HG03565 (cell line): ENCODE measurements around the gene CILP.
"Not testable (repeated sequence)": the region's sequence is repeated elsewhere in the genome, so short reads cannot be mapped to it uniquely, and the experiment has no call there.

Source experiments
- ATAC-seq: cut with Tn5 transposase; IDR thresholded peaks from one replicate; pipeline ENCODE4 v1.9.1; 2021; ENCODE audit warnings: mild to moderate bottlenecking, moderate library complexity; ENCODE audit not compliant: unreplicated experiment

Gene CILP

GRCh38 chr15:65226901-65227300 is 15.6 kb upstream of the CILP start:
- ATAC-seq, result not testable (repeated sequence)

DNA sequence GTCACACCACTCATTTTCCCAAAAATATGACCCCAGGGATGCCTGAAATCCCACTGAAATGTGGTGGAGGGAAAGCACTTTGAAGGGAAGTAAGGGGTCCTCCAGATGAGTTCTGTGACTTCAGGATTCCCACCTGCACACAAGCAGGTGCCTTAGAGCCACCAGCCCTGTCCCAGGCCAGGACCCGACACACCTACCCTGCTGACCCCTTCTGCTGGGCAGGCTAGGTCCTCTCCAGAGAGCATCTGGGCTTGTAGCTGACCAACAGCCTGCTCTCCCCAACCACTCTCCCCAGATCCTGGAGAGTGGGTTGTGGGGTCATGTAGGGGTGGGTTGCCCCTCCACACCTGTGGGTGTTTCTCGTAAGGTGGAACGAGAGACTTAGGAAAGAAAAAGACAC is 14.9 kb upstream of the CILP start:
- ATAC-seq, result no peak

DNA sequence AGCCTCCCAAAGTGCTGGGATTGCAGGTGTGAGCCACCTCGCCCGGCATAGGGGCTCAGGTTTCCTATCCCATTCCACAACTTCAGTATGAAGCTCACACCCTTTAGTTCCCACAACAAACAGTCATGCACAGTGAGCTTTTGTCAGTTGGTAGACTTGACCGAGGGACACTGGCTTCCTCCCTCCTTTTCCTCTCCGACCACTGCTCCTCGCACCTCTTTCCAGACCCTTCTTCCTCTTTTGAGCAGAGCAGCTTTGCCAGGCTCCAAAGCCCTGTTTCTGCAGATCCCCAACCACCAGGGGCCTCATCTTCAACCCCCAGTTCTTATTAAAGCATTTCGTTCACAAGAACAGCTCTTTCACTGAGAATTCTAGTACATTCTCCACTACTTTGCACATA is 12.7 kb upstream of the CILP start:
- no peak for ATAC-seq

- no peak for ATAC-seq
Observed at GRCh38 chr15:65222891-65223290, 11.6 kb upstream of the CILP start.

- ATAC-seq, result no peak
Observed at GRCh38 chr15:65221697-65222096, 10.4 kb upstream of the CILP start.

GRCh38 chr15:65219137-65219536 is 7.9 kb upstream of the CILP start:
- ATAC-seq, result no peak

DNA sequence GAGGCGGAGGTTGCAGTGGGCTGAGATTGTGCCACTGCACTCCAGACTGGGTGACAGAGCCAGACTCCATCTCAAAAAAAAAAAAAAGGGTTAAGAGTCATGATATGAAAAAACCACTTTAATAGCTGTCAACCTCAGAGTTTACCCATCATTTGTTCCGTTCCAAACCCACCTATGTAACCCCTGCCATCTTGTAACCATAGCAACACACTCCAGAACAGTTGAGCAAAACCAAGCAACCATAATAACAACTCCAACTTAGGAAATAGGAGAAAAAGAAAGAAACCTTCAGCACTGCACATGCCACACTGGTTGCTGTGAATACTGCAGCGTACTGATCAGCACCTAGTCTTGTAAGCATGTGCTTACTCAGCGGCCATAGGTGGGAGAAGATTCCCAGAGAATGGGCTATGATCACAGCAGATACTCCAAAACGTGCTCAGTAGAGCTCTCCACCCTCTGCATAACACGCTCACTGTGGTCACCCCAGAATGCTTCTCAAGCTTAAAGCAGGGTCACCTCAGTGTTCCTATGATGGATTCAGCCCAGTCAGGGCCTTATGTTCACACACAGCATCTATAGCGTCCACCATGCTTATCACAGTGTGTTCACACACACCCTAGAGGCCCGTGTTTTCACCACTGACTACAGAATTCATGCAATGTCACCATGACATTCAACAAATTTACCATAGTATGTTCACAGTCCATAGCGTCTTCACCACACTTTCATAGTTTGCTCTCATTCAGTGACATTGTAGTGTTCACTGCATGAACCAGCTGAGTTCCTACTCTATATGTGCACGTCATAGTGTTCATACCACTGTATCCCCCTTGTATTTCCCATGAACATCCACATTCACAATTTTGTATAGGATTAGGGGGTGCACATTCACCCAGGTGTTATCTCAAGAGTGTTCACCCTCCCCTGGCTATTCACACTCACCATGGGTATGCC is 6.5 kb upstream of the CILP start:
- ATAC-seq, result no peak

GRCh38 chr15:65215496-65215895 is 4.2 kb upstream of the CILP start:
- ATAC-seq, result no peak

DNA sequence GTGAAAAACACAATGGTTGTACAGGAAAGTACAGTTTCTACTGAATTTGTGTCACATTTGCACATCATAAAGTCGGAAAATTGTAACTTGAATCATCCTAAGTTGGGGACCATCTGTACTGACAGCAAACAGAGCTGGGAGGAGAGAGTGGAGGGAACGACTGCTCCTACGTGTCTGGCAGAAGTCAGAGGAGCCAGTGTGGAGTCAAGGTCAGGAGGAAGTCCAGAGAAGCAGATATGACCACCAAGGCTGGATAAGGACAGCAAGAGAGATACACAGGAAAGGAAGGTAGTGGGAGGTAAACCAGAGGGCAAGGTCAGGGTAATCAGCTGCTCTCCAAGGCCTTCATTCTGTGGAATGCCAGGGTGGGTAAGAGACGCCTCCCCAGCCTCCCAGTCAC is 2.7 kb upstream of the CILP start:
- no peak for ATAC-seq

- no peak for ATAC-seq
Observed at GRCh38 chr15:65213241-65213640, 2.0 kb upstream of the CILP start.

DNA sequence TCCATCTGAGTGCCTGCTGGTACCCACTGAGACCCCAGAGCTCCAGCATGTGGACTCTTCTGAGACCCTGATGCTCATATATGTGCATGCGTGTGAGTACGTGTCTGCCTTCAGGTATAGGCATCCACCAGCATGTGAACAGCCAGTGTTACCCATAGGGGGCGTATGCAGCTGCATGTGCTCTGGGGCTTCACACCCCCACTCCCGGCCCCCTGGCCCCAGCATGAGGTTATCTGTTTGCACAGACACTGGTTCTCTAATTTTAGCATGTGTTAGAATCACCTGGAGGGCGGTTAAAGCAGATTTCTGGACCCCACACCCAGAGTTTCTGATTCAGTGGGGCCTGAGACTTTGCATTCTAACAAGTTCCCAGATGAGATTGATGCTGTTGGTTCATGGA is 824 bp upstream of the CILP start:
- ATAC-seq, result no peak

DNA sequence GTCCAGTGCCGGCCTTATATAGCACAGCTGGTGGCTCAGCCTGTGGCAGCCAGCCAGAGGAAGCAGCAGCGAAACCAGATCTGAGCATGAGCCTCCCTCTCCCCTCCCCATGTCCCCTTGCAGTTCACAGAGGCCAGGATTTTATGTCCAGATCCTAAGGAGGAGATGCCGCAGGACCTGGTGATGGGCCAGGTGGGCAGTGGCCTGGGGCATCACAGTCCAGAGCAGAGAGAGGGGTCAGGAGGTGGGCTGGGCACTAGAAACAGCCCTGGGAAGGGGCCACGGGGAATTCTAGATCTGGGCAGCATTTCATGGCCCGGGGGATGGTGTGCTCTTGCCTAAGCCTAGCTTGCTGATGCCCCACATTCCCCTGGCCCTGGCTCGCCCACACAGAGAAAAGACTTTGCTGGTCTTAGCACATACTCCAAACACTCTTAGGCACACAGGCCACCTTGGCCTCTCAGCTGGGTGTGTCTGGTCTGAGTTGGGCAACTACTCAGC is 259 bp upstream of the CILP start:
- ATAC-seq, result no peak

DNA sequence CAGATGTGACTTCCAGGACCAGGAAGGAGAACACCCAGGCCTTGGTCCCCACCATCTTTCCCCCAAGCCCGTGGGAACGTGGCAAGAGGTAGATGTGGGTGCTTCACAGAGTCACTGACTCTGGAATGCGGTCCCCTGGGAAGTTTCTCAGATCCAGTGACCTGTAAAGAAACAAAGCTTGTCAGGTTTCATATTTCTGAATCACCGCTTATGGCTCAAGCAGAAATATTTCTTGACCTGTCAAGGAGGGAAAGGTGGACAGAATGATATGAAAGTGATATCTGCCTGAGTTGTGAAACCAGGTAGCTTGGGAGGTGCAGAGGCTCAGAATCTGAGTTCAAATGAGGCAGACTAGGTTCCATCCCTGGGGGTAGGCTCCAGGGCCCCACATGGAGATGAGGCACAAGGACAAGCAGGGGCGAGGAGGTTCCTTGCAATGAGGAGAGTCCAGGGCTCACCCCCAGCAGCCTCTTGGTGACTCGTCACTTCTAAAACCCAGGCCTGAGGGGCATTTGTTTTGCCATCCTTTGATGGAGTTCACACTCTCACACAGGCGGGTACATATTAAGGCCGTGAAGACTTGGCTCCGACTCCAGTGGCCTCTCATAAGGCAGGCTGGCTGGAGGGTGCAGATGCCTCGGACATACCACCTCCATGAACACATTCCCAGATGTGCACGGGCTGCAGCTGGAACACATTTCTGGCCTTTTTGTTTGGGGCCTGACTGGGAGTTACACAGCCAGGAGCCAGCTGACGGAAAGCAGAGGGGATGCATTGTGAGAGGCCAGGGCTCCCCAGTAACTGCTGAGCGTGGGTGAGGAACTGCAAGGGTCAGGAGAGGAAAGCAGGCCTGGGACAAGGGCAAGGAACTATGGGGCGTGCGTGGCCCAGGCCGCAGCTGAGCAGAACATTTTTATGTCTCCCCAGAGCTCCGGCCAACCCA is 1.3 kb downstream of the CILP start:
- ATAC-seq, result no peak

DNA sequence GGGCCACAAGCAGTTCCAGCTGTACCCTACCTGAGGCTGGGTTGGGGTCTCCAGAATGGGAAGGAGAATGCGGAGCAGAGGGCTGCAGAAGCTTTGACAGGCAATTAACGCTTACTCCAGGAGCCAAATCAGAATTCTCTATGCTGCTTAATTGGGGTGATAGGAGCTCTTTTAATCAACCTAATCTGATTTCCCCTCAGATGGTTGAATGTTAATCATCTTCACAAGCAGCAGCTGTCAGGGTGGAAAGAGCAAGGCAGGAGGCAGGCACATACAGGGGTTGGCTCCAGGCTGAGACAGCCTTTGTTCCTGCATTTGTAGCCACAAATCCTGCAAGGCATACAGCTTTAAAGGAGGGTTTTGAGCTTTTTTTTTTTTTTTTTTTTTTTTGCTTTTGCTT is 2.6 kb downstream of the CILP start:
- ATAC-seq, result no peak

- no peak for ATAC-seq
Observed at GRCh38 chr15:65207280-65207840, 3.9 kb downstream of the CILP start.

DNA sequence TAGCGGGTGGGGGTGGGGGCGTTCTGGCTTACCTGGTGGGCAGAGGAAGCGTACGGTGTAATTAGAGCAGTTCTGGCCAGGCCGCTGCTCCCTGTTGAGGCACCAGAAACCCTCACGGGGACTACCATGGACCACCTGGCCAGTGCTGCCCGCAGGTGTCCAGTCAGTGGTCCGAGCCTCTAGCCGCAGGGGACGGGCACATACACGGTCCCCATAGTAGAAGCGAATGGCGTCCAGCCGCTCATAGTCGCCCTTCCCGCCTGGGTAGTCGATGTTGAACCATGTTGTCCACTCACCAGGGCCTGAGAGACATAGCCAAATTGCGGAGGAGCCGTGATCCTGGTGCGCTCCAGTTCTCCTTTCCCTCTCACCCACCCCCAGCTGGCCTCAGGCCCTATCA is 4.5 kb downstream of the CILP start:
- no peak for ATAC-seq

DNA sequence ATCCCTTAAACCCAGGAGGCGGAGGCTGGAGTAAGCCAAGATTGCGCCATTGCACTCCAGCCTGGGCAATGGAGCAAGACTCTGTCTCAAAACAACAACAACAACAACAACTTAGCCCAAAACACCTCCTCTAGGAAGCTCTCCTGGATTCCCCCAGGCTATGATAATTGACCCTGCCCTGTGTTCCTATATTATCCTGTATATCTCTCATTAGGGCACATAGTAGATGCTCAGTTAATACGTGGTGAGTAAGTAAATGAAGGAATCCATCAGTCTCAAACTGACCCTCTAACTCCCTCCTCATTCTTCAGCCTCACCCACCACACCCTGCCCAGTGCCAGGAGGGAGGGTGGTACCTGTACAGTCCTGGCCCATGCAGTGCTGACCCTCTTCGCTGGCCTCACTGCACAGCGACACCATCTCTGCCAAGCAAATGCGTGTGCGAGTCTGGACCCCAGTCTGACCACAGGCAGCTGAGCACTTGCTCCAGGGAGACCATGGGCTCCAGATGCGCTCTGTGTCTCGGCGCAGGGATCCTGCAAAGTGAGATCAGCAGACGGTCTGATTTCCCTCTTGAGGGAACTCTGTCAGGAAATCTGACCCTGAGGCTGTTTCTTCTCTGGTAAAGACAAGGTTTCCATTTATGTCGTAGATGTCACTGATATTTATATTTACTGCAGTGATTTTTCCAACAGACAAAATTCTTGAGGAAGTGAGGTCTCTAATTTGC is 6.2 kb downstream of the CILP start:
- ATAC-seq, result no peak

DNA sequence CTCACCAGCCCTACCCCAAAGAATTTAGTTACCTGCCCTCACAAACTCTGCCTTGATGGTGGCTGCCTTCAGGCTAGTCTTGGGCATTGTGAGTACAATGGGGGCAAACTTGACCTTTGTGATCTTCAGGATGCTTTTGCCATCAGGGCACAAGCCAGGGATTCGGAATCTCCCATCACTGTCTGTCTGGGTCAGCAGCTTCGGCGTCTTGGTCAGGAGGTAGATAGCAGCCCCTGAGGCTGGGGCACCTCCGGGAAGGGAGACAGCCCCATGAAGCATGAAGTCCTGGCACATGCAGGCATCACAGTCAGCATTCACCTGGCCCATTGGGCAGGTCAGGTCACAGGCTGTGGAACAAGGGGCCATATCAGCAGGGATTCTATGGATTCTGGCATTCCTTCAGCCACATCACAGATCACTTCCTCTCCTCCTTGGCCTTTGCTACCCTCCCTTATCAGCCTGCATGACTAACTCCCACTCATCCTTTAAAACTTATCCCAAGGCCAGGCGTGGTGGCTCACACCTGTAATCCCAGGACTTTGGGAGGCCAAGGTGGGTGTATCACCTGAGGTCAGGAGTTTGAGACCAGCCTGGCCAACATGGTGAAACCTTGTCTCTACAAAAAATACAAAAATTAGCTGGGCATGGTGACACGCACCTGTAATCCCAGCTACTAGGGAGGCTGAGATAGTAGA is 6.9 kb downstream of the CILP start:
- ATAC-seq, result no peak

GRCh38 chr15:65201918-65202317 is 9.4 kb downstream of the CILP start:
- ATAC-seq, result no peak

DNA sequence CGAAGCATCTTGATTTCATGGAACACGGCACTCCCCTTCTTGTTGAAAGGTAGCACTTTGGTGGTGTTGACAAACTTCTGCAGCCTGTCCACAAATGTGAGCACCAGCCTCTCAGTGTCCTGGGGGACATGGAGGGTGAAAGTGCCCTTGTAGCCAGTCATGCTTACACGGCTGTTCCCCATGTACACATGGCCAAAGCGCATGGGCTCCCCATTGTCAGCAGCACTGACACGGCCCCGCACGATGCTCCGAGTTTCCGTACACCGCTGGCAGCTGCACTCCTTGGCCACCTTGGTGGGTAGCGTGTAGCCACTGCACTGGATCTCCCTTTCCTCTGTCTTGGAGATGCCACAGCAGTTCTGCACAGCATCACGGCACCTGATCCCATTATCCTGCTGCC is 12.7 kb downstream of the CILP start:
- no peak for ATAC-seq
